Kidney (tissue), 14 donors: Measurements from ENCODE around the gene UBL7. TPM values are rescaled to one million over a fixed set of nuclear protein-coding genes. Genes with fewer than 3 reads are reported as not detected.

Experiments
- DNase-seq, 5 donors: peaks; one replicate each; pipeline ENCODE4 v3.0.0-alpha.2; 2013 to 2020
- FAIRE-seq: peaks from 2 replicates; lab custom pipeline; 2012; peaks lifted over from hg19 to GRCh38; lab: Jason Lieb, UNC
- H3K27ac ChIP-seq, 2 donors: one replicate each; pipeline ENCODE4 v1.7.0; 2013; ENCODE audit warnings: low read depth in 2 of 2, low read length in 2 of 2, inconsistent platforms in 1 of 2
- H3K27me3 ChIP-seq: one replicate; pipeline ENCODE4 v1.7.1; 2013; ENCODE audit warnings: low read length, inconsistent platforms; ENCODE audit not compliant: control insufficient read depth, insufficient read depth
- H3K36me3 ChIP-seq, 3 donors: one replicate each; pipeline versions ENCODE4 v1.7.0 to v1.7.1; 2013; ENCODE audit warnings: low read length in 3 of 3, control low read depth in 1 of 3, inconsistent platforms in 1 of 3; ENCODE audit not compliant: insufficient read depth in 3 of 3, control insufficient read depth in 2 of 3
- H3K4me1 ChIP-seq, 3 donors: one replicate each; pipeline versions ENCODE4 v1.7.0 to v1.7.1; 2013; ENCODE audit warnings: low read length in 3 of 3, inconsistent platforms in 1 of 3, low read depth in 1 of 3; ENCODE audit not compliant: control insufficient read depth in 2 of 3, insufficient read depth in 2 of 3
- H3K4me3 ChIP-seq, 3 donors: one replicate each; pipeline versions ENCODE4 v1.7.0 to v1.8.1; 2013; ENCODE audit warnings: low read length in 3 of 3, control low read depth in 1 of 3, inconsistent platforms in 1 of 3
- H3K9ac ChIP-seq, 3 donors: one replicate each; pipeline versions ENCODE4 v1.7.0 to v1.7.1; 2013; ENCODE audit warnings: low read length in 3 of 3, control low read depth in 1 of 3, inconsistent platforms in 1 of 3
- H3K9me3 ChIP-seq, 3 donors: one replicate each; pipeline versions ENCODE4 v1.7.0 to v1.7.1; 2013; ENCODE audit warnings: low read length in 3 of 3, control low read depth in 1 of 3, inconsistent platforms in 1 of 3; ENCODE audit not compliant: control insufficient read depth in 2 of 3, insufficient read depth in 1 of 3
- CTCF ChIP-seq: IDR thresholded peaks from 3 replicates; pipeline ENCODE4 v1.5.1; 2012; ENCODE audit warnings: mild to moderate bottlenecking, moderate library complexity, borderline replicate concordance; ENCODE audit not compliant: insufficient read depth; ENCODE audit errors: extremely low read depth
- intact Hi-C: fragments of 100-400 bp; cut with DNase I; formaldehyde crosslinking; loops from one replicate; pipeline ENCODE4 v1.11.1; 2022
- polyA plus RNA-seq: library from polyadenylated mRNA; stranded (reverse); fragments of 350-450 nt; fragmentation: Illumina TruSeq; extraction: RNeasy Lipid Tissue Mini Kit (QIAGEN cat#74804); gene quantifications from one replicate; pipeline ENCODE4 v1.2.3, GENCODE V29; 2014; ENCODE audit warnings: low read depth, low replicate concordance; ENCODE audit not compliant: insufficient read depth
- total RNA-seq: library from RNA; stranded (reverse); fragmentation: NEBNext Ultra II Directional; extraction: Animal tissue kit (Norgen Biotek cat#: 25700); gene quantifications from one replicate; pipeline ENCODE4 v1.2.1, GENCODE V29; 2021
- donor health status: control.
- donor health status: control.
- donor health status: control.
- donor health status: control.
- donor health status: control.
- donor health status: DM: yes; HTN: yes; CAD: no.
- donor health status: Normal renal cell carcinoma (clear cell type).

UBL7 gene
- total and polyA plus RNA-seq, 2 donors from 2014 or later, result 32.9 to 75.8 TPM

GRCh38 chr15:74417225-74417624 is 43.7 kb downstream of the UBL7 start:
- H3K9me3 ChIP-seq, result no peaks in the 10 kb centered on the region
- no peak overlapping the region for H3K27ac ChIP-seq
- no peak overlapping the region for H3K4me3 ChIP-seq
- FAIRE-seq, result no peak
- peaks cover 0 to 2% (median 0%) of the 10 kb centered on the region in 3 donors for H3K36me3 ChIP-seq
- intact Hi-C loops, result no loop called here
- DNase-seq, result no peak
- H3K27me3 ChIP-seq, result no peaks in the 10 kb centered on the region
- H3K4me1 ChIP-seq, result peaks cover 0 to 3% (median 0%) of the 10 kb centered on the region in 3 donors
- no peak for TF ChIP-seq CTCF
- H3K9ac ChIP-seq, result no peak overlapping the region

GRCh38 chr15:74415966-74416916 is 44.7 kb downstream of the UBL7 start:
- FAIRE-seq, result no peak
- intact Hi-C loops, result no loop called here
- peaks cover 0 to 2% (median 0%) of the 10 kb centered on the region in 3 donors for H3K36me3 ChIP-seq

GRCh38 chr15:74414603-74415338 is 46.2 kb downstream of the UBL7 start:
- Histone ChIP-seq H3K27me3 (no peaks in the 10 kb centered on the region), H3K9me3 (no peaks in the 10 kb centered on the region), H3K36me3 (peaks cover 0 to 2% (median 0%) of the 10 kb centered on the region in 3 donors), H3K4me1 (no peaks in the 10 kb centered on the region), H3K9ac (no peak overlapping the region), H3K27ac (no peak overlapping the region), H3K4me3 (no peak overlapping the region)
- DNase-seq (no peak), FAIRE-seq (no peak)
- TF ChIP-seq CTCF, result no peak
- intact Hi-C loops, result no loop called here

More at GRCh38 chr15:74415966-74416916, 44.7 kb downstream of the UBL7 start:
- Histone ChIP-seq H3K9ac (no peak overlapping the region), H3K27ac (no peak overlapping the region), H3K4me1 (peaks cover 0 to 3% (median 0%) of the 10 kb centered on the region in 3 donors), H3K9me3 (no peaks in the 10 kb centered on the region), H3K27me3 (no peaks in the 10 kb centered on the region), H3K4me3 (no peak overlapping the region)
- DNase-seq, result no peak
- TF ChIP-seq CTCF, result no peak
